T-cell (primary cell): ENCODE data around the gene ANP32E. TPM values are rescaled to one million over a fixed set of nuclear protein-coding genes. Genes with fewer than 3 reads are reported as not detected.

ENCODE experiments used
- ATAC-seq, 4 experiments: fragments of 200-7000 bp in 3 of 4; fragments of 150-1000 bp in 1 of 4; cut with Tn5 transposase; replicated peaks in 1 of 4; 1 replicate in 3 of 4; 2 replicates in 1 of 4; pipeline ENCODE4 v1.10.0; 2021; ENCODE audit warnings: moderate library complexity in 3 of 4, mild to moderate bottlenecking in 2 of 4, moderate number of reproducible peaks in 1 of 4
- CTCF ChIA-PET, 2 donors: fragments of 300-600 bp; sonication (Branson Sonifier 250); formaldehyde crosslinking; loops; one replicate each; lab custom pipeline; 2022; ENCODE audit warnings: antibody characterized with exemption in 2 of 2; lab: Charles Lee
- POLR2A ChIA-PET, 2 donors: fragments of 300-600 bp; sonication (Branson Sonifier 250); formaldehyde crosslinking; loops; one replicate each; lab custom pipeline; 2022; ENCODE audit warnings: antibody characterized with exemption in 2 of 2; lab: Charles Lee
- DNase-seq, 35 experiments: peaks; one replicate each; pipeline versions ENCODE4 v3.0.0 to v3.0.0-alpha.2; 2013 to 2023
- H3K27ac ChIP-seq: one replicate; pipeline ENCODE4 v1.5.1; 2013; ENCODE audit warnings: low read length
- H3K27me3 ChIP-seq, 2 experiments: replicated peaks in 1 of 2; 1 replicate in 1 of 2; 2 replicates in 1 of 2; pipeline versions ENCODE4 v1.6.1 to v1.7.0; 2013; ENCODE audit warnings: low read length in 1 of 2, mixed read lengths in 1 of 2; ENCODE audit not compliant: control insufficient read depth in 2 of 2, insufficient read depth in 2 of 2; ENCODE audit errors: extremely low read depth in 1 of 2
- H3K36me3 ChIP-seq, 2 donors: 1 replicate in 1 of 2; 2 replicates in 1 of 2; pipeline versions ENCODE4 v1.6.1 to v1.7.0; 2013; ENCODE audit warnings: low read length in 1 of 2; ENCODE audit not compliant: control insufficient read depth in 2 of 2, insufficient read depth in 1 of 2; ENCODE audit errors: extremely low read depth in 1 of 2
- H3K4me1 ChIP-seq, 2 experiments: 1 replicate in 1 of 2; 2 replicates in 1 of 2; pipeline versions ENCODE4 v1.6.1 to v1.7.0; 2013; ENCODE audit warnings: low read length in 2 of 2, mixed read lengths in 1 of 2; ENCODE audit not compliant: insufficient read depth in 2 of 2, control insufficient read depth in 1 of 2; ENCODE audit errors: extremely low read depth in 1 of 2
- H3K4me3 ChIP-seq, 2 donors: 1 replicate in 1 of 2; 2 replicates in 1 of 2; pipeline versions ENCODE4 v1.5.1 to v1.7.0; 2013; ENCODE audit warnings: mild to moderate bottlenecking in 2 of 2, low read length in 1 of 2, moderate library complexity in 1 of 2; ENCODE audit not compliant: control insufficient read depth in 1 of 2; ENCODE audit errors: extremely low read depth in 1 of 2
- H3K9me3 ChIP-seq: 2 replicates; pipeline ENCODE4 v1.7.0; 2013
- H3K27ac Mint-ChIP-seq, 2 donors: one replicate each; pipeline ENCODE4 v1.8.0; 2020 to 2021; ENCODE audit warnings: mild to moderate bottlenecking in 2 of 2, mixed read lengths in 2 of 2
- H3K27me3 Mint-ChIP-seq, 2 donors: one replicate each; pipeline ENCODE4 v1.8.0; 2021 to 2022; ENCODE audit warnings: mixed read lengths in 2 of 2
- H3K36me3 Mint-ChIP-seq: one replicate; pipeline ENCODE4 v1.8.0; 2021; ENCODE audit warnings: mixed read lengths
- H3K4me1 Mint-ChIP-seq, 3 donors: one replicate each; pipeline ENCODE4 v1.8.0; 2020 to 2022; ENCODE audit warnings: mixed read lengths in 3 of 3, mild to moderate bottlenecking in 1 of 3
- H3K4me3 Mint-ChIP-seq, 3 donors: one replicate each; pipeline ENCODE4 v1.8.0; 2020 to 2022; ENCODE audit warnings: mild to moderate bottlenecking in 3 of 3, mixed read lengths in 3 of 3, moderate library complexity in 3 of 3
- H3K9me3 Mint-ChIP-seq, 3 donors: one replicate each; pipeline ENCODE4 v1.8.0; 2020 to 2022; ENCODE audit warnings: mixed read lengths in 3 of 3
- WGBS: methylation state at CpG from one replicate; pipeline ENCODE4 v1.1.5; 2013; ENCODE audit warnings: missing lambda C conversion rate; ENCODE audit not compliant: insufficient coverage; 5-methylcytosine and 5-hydroxymethylcytosine counted together
- total RNA-seq, 35 experiments: library from RNA in 6 of 35; stranded (reverse) in 6 of 35; fragments of 120-200 nt in 1 of 35; gene quantifications; one replicate each; pipeline versions ENCODE4 v1.2.1 to v1.2.4 and lab custom pipeline; 2013 to 2026

Gene ANP32E
- total RNA-seq (10 to 100 TPM; 40.2 to 46.3 (median 44.9) TPM), total RNA-seq (lab: John Stamatoyannopoulos, UW) (51.8 to 267 (median 89.9) reads per million in 29 experiments)
- 41.3 TPM for total RNA-seq (2013)

DNA sequence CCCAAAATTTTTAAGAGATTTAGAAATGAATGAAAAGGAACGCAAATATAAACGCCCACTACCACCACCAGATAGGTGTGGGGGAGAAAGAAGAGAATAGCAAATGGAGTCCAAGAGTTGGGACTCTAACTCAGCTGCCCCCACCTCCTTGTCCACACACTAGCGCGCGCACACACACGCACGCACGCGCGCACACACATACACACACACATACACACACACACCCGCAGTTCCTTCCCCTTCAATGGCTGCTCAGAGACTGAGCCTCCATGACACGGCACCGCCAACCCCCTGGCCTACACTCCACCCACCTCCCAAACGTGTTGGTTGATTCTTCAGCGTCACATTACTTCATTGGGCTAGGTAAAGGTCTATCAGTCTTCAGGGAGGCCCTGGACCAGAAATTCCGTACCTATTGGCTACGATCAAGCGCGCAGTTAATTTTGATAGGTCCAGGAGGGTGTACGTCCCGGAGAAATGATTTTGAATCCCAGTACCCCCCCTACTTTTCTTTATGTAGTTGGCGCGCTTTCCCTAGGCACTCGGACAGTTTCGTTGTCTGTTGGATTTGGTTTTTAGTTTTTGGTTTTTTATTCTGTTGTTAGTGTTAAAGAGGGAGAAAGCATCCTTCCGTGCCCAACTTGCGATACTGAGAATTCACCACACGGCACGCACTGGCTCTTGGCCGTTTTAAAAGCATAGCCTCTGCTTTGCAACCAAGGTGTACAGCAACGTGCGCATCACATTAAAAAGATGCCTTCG, at the start of gene ANP32E:
Gene ANP32E, minus strand, starts transcription at position 261 of the 762 bp plus-strand sequence. CDS start 326 bp downstream, outside the sequence.
- Histone ChIP-seq H3K4me1 (peaks cover 2 to 13% of the 10 kb centered on the region in 2 experiments), H3K36me3 (peaks cover 3 to 4% of the 10 kb centered on the region in 2 donors), H3K4me3 (peak within 1 kb of the TSS; percentile 66 to 98), H3K27me3 (no peaks in the 10 kb centered on the region), H3K27ac (peak within 1 kb of the TSS; percentile 99), H3K9me3 (no peaks in the 10 kb centered on the region)
- Mint-ChIP-seq H3K27ac (peak within 1 kb of the TSS; percentile 96 to 98), H3K36me3 (no peaks in the 10 kb centered on the region), H3K4me3 (no peak within 1 kb of the TSS), H3K27me3 (no peaks in the 10 kb centered on the region), H3K4me1 (peaks cover 16 to 20% (median 19%) of the 10 kb centered on the region in 3 donors), H3K9me3 (no peaks in the 10 kb centered on the region)
- CTCF ChIA-PET: interaction anchor here in 1 of 2 donors (0.6 kb wide), 1 partner anchor 87 kb away, joined by 3 read pairs; no protein-coding TSS in a partner anchor
- POLR2A ChIA-PET: interaction anchor here in 1 of 2 donors (0.6 to 1.0 kb wide), 2 partner anchors 168 to 527 kb away, joined by 3 read pairs; partner anchors contain the start of gene VPS45
- DNase-seq: peak; percentile 80 to 98 (median 94)
- WGBS: 0% methylated on average over 15 of the region's 33 CpGs
- peak; percentile 88 to 93 (median 92) for ATAC-seq

- Histone ChIP-seq H3K27me3 (peaks cover 0 to 4% of the 10 kb centered on the region in 2 experiments), H3K9me3 (no peaks in the 10 kb centered on the region), H3K27ac (no peak overlapping the region), H3K4me3 (no peak overlapping the region), H3K4me1 (peaks cover 8 to 19% of the 10 kb centered on the region in 2 experiments), H3K36me3 (no peaks in the 10 kb centered on the region)
- DNase-seq (no peak), ATAC-seq (no peak)
- Mint-ChIP-seq H3K9me3 (no peaks in the 10 kb centered on the region), H3K27me3 (no peaks in the 10 kb centered on the region), H3K4me3 (peak overlapping the region in 2 of 3 donors; percentile 81 to 84), H3K27ac (no peak overlapping the region), H3K4me1 (peaks cover 26 to 40% (median 28%) of the 10 kb centered on the region in 3 donors), H3K36me3 (peaks cover 2% of the 10 kb centered on the region)
- POLR2A ChIA-PET: no interaction called here
- CTCF ChIA-PET: no interaction called here
- 94% methylated on average over 10 of the region's 12 CpGs for WGBS
These were observed 47.3 kb upstream of the ANP32E start for GRCh38 chr1:150283260-150283659.

DNA sequence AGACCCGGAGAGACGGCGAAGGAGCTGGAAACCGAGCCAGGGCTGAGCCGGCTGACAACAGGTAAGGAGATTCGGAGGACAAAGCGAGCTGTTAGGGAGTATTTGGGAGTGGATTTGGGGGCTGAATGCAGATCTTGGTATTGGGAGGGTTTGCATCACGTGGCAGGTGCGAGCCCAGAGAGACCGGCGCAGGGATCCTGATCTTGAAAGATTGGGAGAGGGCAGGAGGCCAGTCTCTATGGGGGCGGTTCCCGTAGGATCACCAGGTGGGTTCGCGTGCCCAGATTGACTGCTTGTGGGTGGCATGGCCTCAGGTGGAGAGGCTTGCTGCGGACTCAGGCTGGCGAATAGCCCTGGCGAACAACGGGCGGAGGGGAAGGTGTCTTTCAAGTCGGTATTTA, 46.6 kb upstream of the ANP32E start:
- POLR2A ChIA-PET: interaction anchor here (0.5 to 0.6 kb wide), 3 partner anchors 12 to 95 kb away, joined by 4 to 7 read pairs (median 4); no protein-coding TSS in a partner anchor
- H3K27me3 Mint-ChIP-seq: no peaks in the 10 kb centered on the region
- CTCF ChIA-PET: interaction anchor here (0.6 to 1.7 kb wide), 5 partner anchors 27 to 255 kb away, joined by 3 to 12 read pairs (median 4); partner anchors contain the start of gene PRPF3 (in 1 of the 2)
- H3K4me3 ChIP-seq: peak overlapping the region; percentile 26 to 48
- H3K27ac ChIP-seq: peak overlapping the region; percentile 28
- peaks cover 5% of the 10 kb centered on the region for H3K36me3 Mint-ChIP-seq
- H3K36me3 ChIP-seq: no peaks in the 10 kb centered on the region
- WGBS: 35% methylated on average over 21 of the region's 21 CpGs
- peak in 2 of 35 experiments; percentile 16 to 27 for DNase-seq
- no peaks in the 10 kb centered on the region for H3K9me3 ChIP-seq
- peak overlapping the region; percentile 75 to 86 for H3K27ac Mint-ChIP-seq
- peaks cover 0 to 4% of the 10 kb centered on the region in 2 experiments for H3K27me3 ChIP-seq
- H3K9me3 Mint-ChIP-seq: no peaks in the 10 kb centered on the region
- ATAC-seq: no peak
- H3K4me1 ChIP-seq: peaks cover 8 to 19% of the 10 kb centered on the region in 2 experiments
- peaks cover 26 to 42% (median 28%) of the 10 kb centered on the region in 3 donors for H3K4me1 Mint-ChIP-seq
- H3K4me3 Mint-ChIP-seq: peak overlapping the region; percentile 81 to 90 (median 84)

GRCh38 chr1:150281758-150282557, 46.0 kb upstream of the ANP32E start, which contains the start of gene CIART:
Gene CIART (plus strand): TSS chr1:150282554. CDS start chr1:150283268, 714 bp downstream.
- no peaks in the 10 kb centered on the region for H3K36me3 ChIP-seq
- WGBS: 2% methylated on average over 30 of the region's 46 CpGs
- H3K9me3 ChIP-seq: no peaks in the 10 kb centered on the region
- DNase-seq (peak; percentile 54 to 89 (median 73)), ATAC-seq (peak; percentile 89 to 94 (median 90))
- H3K4me1 ChIP-seq: peaks cover 8 to 19% of the 10 kb centered on the region in 2 experiments
- peak within 1 kb of the TSS; percentile 33 to 48 for H3K4me3 ChIP-seq
- H3K36me3 Mint-ChIP-seq: peaks cover 5% of the 10 kb centered on the region
- ChIA-PET POLR2A (interaction anchor here (0.5 to 0.6 kb wide), 3 partner anchors 12 to 95 kb away, joined by 4 to 7 read pairs (median 4); no protein-coding TSS in a partner anchor), CTCF (interaction anchor here (0.6 to 1.7 kb wide), 5 partner anchors 10 to 208 kb away, joined by 3 to 12 read pairs (median 5); partner anchors contain the start of gene APH1A (in 1 of the 2))
- peaks cover 26 to 42% (median 28%) of the 10 kb centered on the region in 3 donors for H3K4me1 Mint-ChIP-seq
- no peaks in the 10 kb centered on the region for H3K27me3 Mint-ChIP-seq
- H3K27me3 ChIP-seq: peaks cover 0 to 4% of the 10 kb centered on the region in 2 experiments
- H3K4me3 Mint-ChIP-seq: peak within 1 kb of the TSS; percentile 81 to 90 (median 84)
- peak within 1 kb of the TSS; percentile 75 for H3K27ac ChIP-seq
- H3K27ac Mint-ChIP-seq: peak within 1 kb of the TSS; percentile 78 to 86
- no peaks in the 10 kb centered on the region for H3K9me3 Mint-ChIP-seq

DNA sequence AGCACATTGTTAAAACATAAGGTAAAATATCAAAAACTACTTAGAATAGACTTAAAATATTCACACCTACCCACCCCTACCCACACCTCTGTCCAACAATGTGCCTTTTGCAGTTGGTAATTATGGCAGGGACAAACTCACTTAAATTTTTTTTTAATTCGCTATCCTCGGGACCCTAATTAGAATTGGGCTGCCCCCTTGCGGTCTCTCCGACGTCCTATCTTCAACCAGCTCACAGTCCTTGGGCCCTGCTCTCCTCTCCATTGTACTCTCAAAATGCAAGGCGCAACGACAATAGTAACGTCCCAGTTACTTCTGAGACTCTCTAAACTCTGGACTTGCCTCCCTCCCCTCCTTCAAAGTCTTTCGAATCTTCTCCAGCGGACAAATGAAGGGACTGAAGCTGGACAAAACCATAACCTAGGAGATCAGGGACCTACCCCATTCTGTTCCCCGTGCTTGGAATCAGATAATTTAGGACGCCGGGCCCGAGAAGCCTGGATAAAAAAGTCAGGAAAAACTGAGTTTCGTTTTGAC, 45.4 kb upstream of the ANP32E start:
- H3K27ac ChIP-seq: peak overlapping the region; percentile 75
- Mint-ChIP-seq H3K27ac (peak overlapping the region; percentile 78 to 86), H3K9me3 (no peaks in the 10 kb centered on the region), H3K4me1 (peaks cover 26 to 42% (median 28%) of the 10 kb centered on the region in 3 donors), H3K27me3 (no peaks in the 10 kb centered on the region), H3K36me3 (peaks cover 7% of the 10 kb centered on the region), H3K4me3 (peak overlapping the region; percentile 81 to 90 (median 84))
- DNase-seq: peak in 33 of 35 experiments; percentile 20 to 75 (median 43)
- ATAC-seq: peak; percentile 28 to 38 (median 31)
- H3K36me3 ChIP-seq: peaks cover 0 to 1% of the 10 kb centered on the region in 2 donors
- H3K9me3 ChIP-seq: no peaks in the 10 kb centered on the region
- ChIA-PET POLR2A (no interaction called here), CTCF (interaction anchor here in 1 of 2 donors (0.9 to 1.7 kb wide), 4 partner anchors 10 to 27 kb away, joined by 3 to 12 read pairs (median 5); partner anchors contain the start of gene APH1A)
- 2% methylated on average over 15 of the region's 15 CpGs for WGBS
- peak overlapping the region; percentile 33 to 48 for H3K4me3 ChIP-seq
- peaks cover 0 to 4% of the 10 kb centered on the region in 2 experiments for H3K27me3 ChIP-seq
- peaks cover 8 to 19% of the 10 kb centered on the region in 2 experiments for H3K4me1 ChIP-seq
